SU-DHL-6 (cell line): Measurements from ENCODE around the gene ETFRF1.

ENCODE experiments used
- H2AFZ ChIP-seq: fragments of 200-600 bp; sonication (generic); 2 replicates; pipeline ENCODE4 v1.6.1; 2014; ENCODE audit warnings: low read depth, mild to moderate bottlenecking, moderate library complexity, mixed read lengths, antibody characterized with exemption, low read length; ENCODE audit not compliant: severe bottlenecking
- H3F3A ChIP-seq: fragments of 200-600 bp; shearing (Covaris generic); 2 replicates; pipeline ENCODE4 v1.6.0; 2016; ENCODE audit warnings: antibody characterized with exemption, mild to moderate bottlenecking; ENCODE audit not compliant: insufficient read depth
- H3K27ac ChIP-seq: fragments of 200-600 bp; sonication (generic); 2 replicates; pipeline ENCODE4 v1.5.1; 2016; ENCODE audit warnings: low read depth, mild to moderate bottlenecking, low read length, moderate library complexity, mixed read lengths
- H3K27me3 ChIP-seq: fragments of 200-600 bp; sonication (generic), shearing (Covaris generic); 2 replicates; pipeline ENCODE4 v1.6.0; 2014; ENCODE audit warnings: mild to moderate bottlenecking, low read length
- H3K36me3 ChIP-seq: fragments of 200-600 bp; sonication (generic); 2 replicates; pipeline ENCODE4 v1.6.1; 2014; ENCODE audit warnings: mild to moderate bottlenecking, low read length, mixed read lengths
- H3K4me2 ChIP-seq: fragments of 300-600, 200-600 bp; shearing (Covaris generic), sonication (generic); 2 replicates; pipeline ENCODE4 v1.6.0; 2014; ENCODE audit warnings: low read length, low read depth, mild to moderate bottlenecking; ENCODE audit not compliant: poor library complexity, severe bottlenecking
- H3K4me3 ChIP-seq: fragments of 200-600 bp; sonication (generic); 2 replicates; pipeline ENCODE4 v1.5.1; 2014; ENCODE audit warnings: antibody characterized with exemption, low read length, mild to moderate bottlenecking, mixed read lengths; ENCODE audit not compliant: insufficient read depth, poor library complexity, severe bottlenecking
- H3K79me2 ChIP-seq: fragments of 200-600 bp; sonication (generic); 2 replicates; pipeline ENCODE4 v1.6.1; 2014; ENCODE audit warnings: mild to moderate bottlenecking, low read length, moderate library complexity; ENCODE audit not compliant: insufficient read depth
- H3K9ac ChIP-seq: fragments of 200-600 bp; sonication (generic); 2 replicates; pipeline ENCODE4 v1.7.0; 2014; ENCODE audit warnings: mild to moderate bottlenecking, low read length
- H3K9me2 ChIP-seq: fragments of 200-600 bp; sonication (generic); replicated peaks from 2 replicates; pipeline ENCODE4 v1.6.1; 2014; ENCODE audit warnings: low read length; ENCODE audit not compliant: insufficient read depth
- H3K9me3 ChIP-seq: fragments of 200-600 bp; sonication (generic); 2 replicates; pipeline ENCODE4 v1.6.1; 2014; ENCODE audit warnings: low read length, mixed read lengths; ENCODE audit not compliant: insufficient read depth
- H4K20me1 ChIP-seq: fragments of 200-600 bp; sonication (generic); 2 replicates; pipeline ENCODE4 v1.6.1; 2014; ENCODE audit warnings: low read depth, mild to moderate bottlenecking, antibody characterized with exemption, low read length, moderate library complexity, mixed read lengths
- CTCF ChIP-seq: fragments of 200-600 bp; sonication (generic); IDR thresholded peaks from one replicate; pipeline ENCODE4 v1.5.1; 2017; ENCODE audit warnings: antibody characterized with exemption, mild to moderate bottlenecking, low read length, moderate library complexity; ENCODE audit not compliant: insufficient read depth, poor library complexity, severe bottlenecking
- EZH2phosphoT487 ChIP-seq: fragments of 200-600 bp; sonication (generic), shearing (Covaris generic); conservative IDR thresholded peaks from 2 replicates; pipeline ENCODE4 v1.6.1; 2018; ENCODE audit warnings: mild to moderate bottlenecking, antibody characterized with exemption, low read length, moderate library complexity, mixed read lengths

The ETFRF1 gene

DNA sequence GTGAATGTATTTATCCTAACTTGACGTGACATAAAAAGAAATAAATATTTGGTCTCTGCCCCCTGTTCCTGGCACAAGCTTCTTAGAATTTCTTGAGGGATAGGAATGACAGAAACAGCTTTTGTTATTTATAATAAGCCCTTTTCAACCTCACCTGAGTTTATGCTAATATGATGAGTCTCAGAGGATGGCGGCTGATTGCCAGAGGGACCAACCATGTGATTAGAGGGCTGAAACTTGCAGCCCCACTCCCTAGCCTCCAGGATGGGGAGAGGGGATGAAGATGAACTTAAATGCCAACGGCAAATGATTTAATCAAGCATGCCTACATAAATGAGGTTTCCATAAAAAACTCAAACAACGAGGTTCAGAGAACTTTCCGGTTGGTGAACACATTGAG lies 43.0 kb upstream of the ETFRF1 start:
- Histone ChIP-seq H3K27me3 (no peaks in the 10 kb centered on the region), H3K27ac (no peak overlapping the region), H3F3A (no peaks in the 10 kb centered on the region), H3K4me3 (no peak overlapping the region), H4K20me1 (no peaks in the 10 kb centered on the region), H3K9me2 (no peaks in the 10 kb centered on the region), H2AFZ (no peak overlapping the region), H3K4me2 (no peak overlapping the region), H3K9me3 (no peaks in the 10 kb centered on the region), H3K36me3 (no peaks in the 10 kb centered on the region), H3K79me2 (no peaks in the 10 kb centered on the region), H3K9ac (no peak overlapping the region)
- TF ChIP-seq CTCF (no peak), EZH2phosphoT487 (no peak)

- H3K79me2 ChIP-seq: no peaks in the 10 kb centered on the region
- H3K4me3 ChIP-seq: no peak overlapping the region
- peak overlapping the region; percentile 84 for H2AFZ ChIP-seq
- H3K27ac ChIP-seq: 0 out of 2 replicates have a peak overlapping the region, but pooled peaks have one; percentile 5
- H3K4me2 ChIP-seq: peak overlapping the region; percentile 63
- no peak overlapping the region for H3K9ac ChIP-seq
- H4K20me1 ChIP-seq: no peaks in the 10 kb centered on the region
- TF ChIP-seq CTCF (peak; percentile 50), EZH2phosphoT487 (no peak)
- no peaks in the 10 kb centered on the region for H3K9me3 ChIP-seq
- H3K9me2 ChIP-seq: no peaks in the 10 kb centered on the region
- H3F3A ChIP-seq: no peaks in the 10 kb centered on the region
- H3K36me3 ChIP-seq: no peaks in the 10 kb centered on the region
- H3K27me3 ChIP-seq: no peaks in the 10 kb centered on the region
Observed at GRCh38 chr12:25155022-25155576, 39.9 kb upstream of the ETFRF1 start.

- TF ChIP-seq EZH2phosphoT487 (no peak), CTCF (no peak)
- H3K4me2 ChIP-seq: no peak overlapping the region
- H3K9ac ChIP-seq: no peak overlapping the region
- H3K79me2 ChIP-seq: no peaks in the 10 kb centered on the region
- H3K9me3 ChIP-seq: no peaks in the 10 kb centered on the region
- no peaks in the 10 kb centered on the region for H3F3A ChIP-seq
- H4K20me1 ChIP-seq: no peaks in the 10 kb centered on the region
- H2AFZ ChIP-seq: no peak overlapping the region
- H3K9me2 ChIP-seq: no peaks in the 10 kb centered on the region
- no peak overlapping the region for H3K4me3 ChIP-seq
- H3K27me3 ChIP-seq: no peaks in the 10 kb centered on the region
- no peak overlapping the region for H3K27ac ChIP-seq
- H3K36me3 ChIP-seq: no peaks in the 10 kb centered on the region
Observed at GRCh38 chr12:25156061-25156460, 39.0 kb upstream of the ETFRF1 start.
